T47D (cell line): ENCODE measurements around the gene PRR5L.

Experiments used
- DNase-seq, 2 experiments: peaks; one replicate each; pipeline versions ENCODE4 v3.0.0 to v3.0.0-alpha.2; 2011 to 2012; ENCODE audit warnings: low read depth in 1 of 2, low spot score in 1 of 2
- JUND ChIP-seq: IDR thresholded peaks from 2 replicates; pipeline ENCODE4 v1.6.1; 2012; ENCODE audit warnings: low read depth
- in situ Hi-C: cut with HindIII; loops from 2 replicates; pipeline ENCODE4 v1.10.0; 2016; ENCODE audit warnings: low sequenced_read_pairs, low pct_unique_long_range_greater_than_20kb

PRR5L gene

GRCh38 chr11:36265793-36266628 lies 30.1 kb upstream of the PRR5L start:
- no peak for TF ChIP-seq JUND
- in situ Hi-C loops, result no loop called here
- peak; percentile 69 to 81 for DNase-seq

GRCh38 chr11:36266767-36267166 lies 29.3 kb upstream of the PRR5L start:
- no peak for TF ChIP-seq JUND
- no peak for DNase-seq
- in situ Hi-C loops, result no loop called here

- in situ Hi-C loops, result no loop called here
- TF ChIP-seq JUND, result no peak
- DNase-seq, result no peak
Measured at GRCh38 chr11:36268337-36268985, 27.6 kb upstream of the PRR5L start.

- in situ Hi-C loops, result no loop called here
- DNase-seq, result no peak
Measured at GRCh38 chr11:36270701-36271100, 25.4 kb upstream of the PRR5L start.

GRCh38 chr11:36271794-36272407 lies 24.2 kb upstream of the PRR5L start:
- TF ChIP-seq JUND, result no peak
- in situ Hi-C loops, result no loop called here
- DNase-seq, result no peak

More at GRCh38 chr11:36270701-36271100, 25.4 kb upstream of the PRR5L start:
- TF ChIP-seq JUND, result no peak

GRCh38 chr11:36273110-36273509 lies 23.0 kb upstream of the PRR5L start:
- in situ Hi-C loops, result no loop called here
- no peak for TF ChIP-seq JUND
- no peak for DNase-seq

GRCh38 chr11:36274414-36274813 lies 21.7 kb upstream of the PRR5L start:
- in situ Hi-C loops, result no loop called here
- DNase-seq, result no peak
- TF ChIP-seq JUND, result no peak

- in situ Hi-C loops, result no loop called here
- no peak for DNase-seq
- TF ChIP-seq JUND, result no peak
Measured at GRCh38 chr11:36278531-36279282, 17.4 kb upstream of the PRR5L start.

- no peak for DNase-seq
- in situ Hi-C loops, result no loop called here
- TF ChIP-seq JUND, result no peak
Measured at GRCh38 chr11:36280531-36280930, 15.6 kb upstream of the PRR5L start.

GRCh38 chr11:36281850-36282249 lies 14.2 kb upstream of the PRR5L start:
- in situ Hi-C loops, result no loop called here
- DNase-seq, result no peak
- TF ChIP-seq JUND, result no peak

- DNase-seq, result no peak
- in situ Hi-C loops, result no loop called here
- TF ChIP-seq JUND, result no peak
Measured at GRCh38 chr11:36282926-36283325, 13.2 kb upstream of the PRR5L start.

GRCh38 chr11:36288442-36289225 lies 7.5 kb upstream of the PRR5L start:
- in situ Hi-C loops, result no loop called here
- no peak for TF ChIP-seq JUND
- DNase-seq, result no peak
